H1 (cell line): ENCODE data around the gene ITSN1. TPM values are rescaled to one million over a fixed set of nuclear protein-coding genes. Genes with fewer than 3 reads are reported as not detected.

ENCODE experiments used
- ASH2L ChIP-seq: fragments of 200-600, 300-600 bp; sonication (generic); IDR thresholded peaks from one replicate; pipeline ENCODE4 v1.7.1; 2017; ENCODE audit warnings: low read length
- CTBP2 ChIP-seq: IDR thresholded peaks from 2 replicates; pipeline ENCODE4 v1.7.0; 2011; ENCODE audit warnings: borderline replicate concordance, mild to moderate bottlenecking, moderate library complexity, mixed read lengths, low read length; ENCODE audit not compliant: insufficient read depth, insufficient read length
- EZH2 ChIP-seq: fragments of 200-600 bp; sonication (generic); IDR thresholded peaks from 2 replicates; pipeline ENCODE4 v1.7.1; 2012; ENCODE audit warnings: low read depth, mild to moderate bottlenecking, moderate library complexity, low read length, inconsistent platforms; ENCODE audit not compliant: severe bottlenecking
- polyA plus RNA-seq, 7 experiments: library from polyadenylated mRNA; depleted of rRNA in 3 of 7; stranded (reverse) in 5 of 7; unstranded in 2 of 7; fragments of >200 nt in 5 of 7; fragments of 200-250 nt in 2 of 7; gene quantifications; 1 replicate in 5 of 7; 2 replicates in 1 of 7; 4 replicates in 1 of 7; pipeline versions ENCODE4 v1.2.1 to v1.2.3, GENCODE V29; 2011 to 2013; ENCODE audit warnings: missing spikeins in 2 of 7, mixed read lengths in 2 of 7
- total RNA-seq: library from RNA; stranded (reverse); fragmentation: NEBNext Ultra II Directional; extraction: Animal tissue kit (Norgen Biotek cat#: 25700); gene quantifications from 2 replicates; pipeline ENCODE4 v1.2.1, GENCODE V29; 2021

The ITSN1 gene
- total and polyA plus RNA-seq, 2 of the 8 experiments (the other 6 are each of a cell fraction or from before 2014, with no cell fraction given): 60.8 to 78.1 TPM

- TF ChIP-seq ASH2L (no peak), CTBP2 (no peak), EZH2 (no peak)
These were observed 214.7 kb downstream of the ITSN1 start (continued) for GRCh38 chr21:33856893-33857527.
